Fibroblast of lung (primary cell): ENCODE results near the gene RIOK1. TPM values are rescaled to one million over a fixed set of nuclear protein-coding genes. Genes with fewer than 3 reads are reported as not detected.

ENCODE experiments used
- DNase-seq, 2 donors: peaks; one replicate each; pipeline versions ENCODE4 v3.0.0 to v3.0.0-alpha.2; 2010; ENCODE audit warnings: low read depth in 2 of 2
- H2AFZ ChIP-seq: 2 replicates; pipeline ENCODE4 v1.5.1; 2012; ENCODE audit warnings: low read length, control low read depth, inconsistent platforms
- H3K27ac ChIP-seq: 2 replicates; pipeline ENCODE4 v1.5.1; 2011; ENCODE audit warnings: low read length, control low read depth; ENCODE audit not compliant: insufficient read depth
- H3K27me3 ChIP-seq: 2 replicates; pipeline ENCODE4 v1.5.1; 2011; ENCODE audit warnings: mild to moderate bottlenecking, low read length; ENCODE audit not compliant: control insufficient read depth, insufficient read depth
- H3K36me3 ChIP-seq: 2 replicates; pipeline ENCODE4 v1.5.1; 2011; ENCODE audit warnings: low read length; ENCODE audit not compliant: control insufficient read depth, insufficient read depth
- H3K4me1 ChIP-seq: 2 replicates; pipeline ENCODE4 v1.5.1; 2011; ENCODE audit warnings: low read length; ENCODE audit not compliant: control insufficient read depth, insufficient read depth; ENCODE audit errors: extremely low read depth
- H3K4me2 ChIP-seq: 2 replicates; pipeline ENCODE4 v1.5.1; 2011; ENCODE audit warnings: low read length, control low read depth; ENCODE audit not compliant: insufficient read depth; ENCODE audit errors: extremely low read depth
- H3K4me3 ChIP-seq, 4 experiments: fragments of 200-600 bp in 1 of 4; sonication (generic) in 1 of 4; replicated peaks in 1 of 4; 2 replicates each; pipeline ENCODE4 v1.5.1; 2011 to 2016; ENCODE audit warnings: low read length in 4 of 4, low read depth in 3 of 4, mild to moderate bottlenecking in 3 of 4, control low read depth in 2 of 4, inconsistent platforms in 1 of 4, mixed read lengths in 1 of 4; ENCODE audit not compliant: insufficient read depth in 1 of 4; ENCODE audit errors: control extremely low read depth in 1 of 4
- H3K79me2 ChIP-seq: 2 replicates; pipeline ENCODE4 v1.5.1; 2012; ENCODE audit warnings: mild to moderate bottlenecking, low read length, inconsistent platforms; ENCODE audit not compliant: control insufficient read depth, insufficient read depth
- H3K9ac ChIP-seq: 2 replicates; pipeline ENCODE4 v1.5.1; 2011; ENCODE audit warnings: mild to moderate bottlenecking, low read length, control low read depth; ENCODE audit not compliant: insufficient read depth
- H3K9me3 ChIP-seq: 2 replicates; pipeline ENCODE4 v1.5.1; 2012; ENCODE audit warnings: low read depth, low read length; ENCODE audit not compliant: control insufficient read depth, insufficient read depth
- H4K20me1 ChIP-seq: 2 replicates; pipeline ENCODE4 v1.5.1; 2011; ENCODE audit warnings: low read length; ENCODE audit not compliant: control insufficient read depth, insufficient read depth; ENCODE audit errors: extremely low read depth
- EZH2 ChIP-seq: IDR thresholded peaks from 2 replicates; pipeline ENCODE4 v1.5.1; 2012; ENCODE audit warnings: low read length, control low read depth, mild to moderate bottlenecking; ENCODE audit errors: missing control alignments
- polyA plus RNA-seq, 2 donors: library from polyadenylated mRNA; depleted of rRNA in 1 of 2; stranded (reverse) in 1 of 2; unstranded in 1 of 2; fragments of >200 nt; gene quantifications; 2 replicates each; pipeline ENCODE4 v1.2.1, GENCODE V29; 2011 to 2012; ENCODE audit warnings: missing spikeins in 1 of 2
- total RNA-seq: library from RNA; depleted of rRNA; stranded (reverse); fragments of >200 nt; gene quantifications from 2 replicates; pipeline ENCODE4 v1.2.1, GENCODE V29; 2014
- TF ChIP-seq, protein P1 (sequence below), 2 donors: IDR thresholded peaks in 1 of 2; conservative IDR thresholded peaks in 1 of 2; 1 replicate in 1 of 2; 2 replicates in 1 of 2; pipeline ENCODE4 v1.5.1; 2011 to 2012; ENCODE audit warnings: low read length in 2 of 2, control low read depth in 1 of 2, inconsistent platforms in 1 of 2, low read depth in 1 of 2, mild to moderate bottlenecking in 1 of 2

Gene RIOK1
- total and polyA plus RNA-seq, 2 donors (not counting 1 experiment from before 2014, with no cell fraction given): 11.9 to 28.7 TPM

DNA sequence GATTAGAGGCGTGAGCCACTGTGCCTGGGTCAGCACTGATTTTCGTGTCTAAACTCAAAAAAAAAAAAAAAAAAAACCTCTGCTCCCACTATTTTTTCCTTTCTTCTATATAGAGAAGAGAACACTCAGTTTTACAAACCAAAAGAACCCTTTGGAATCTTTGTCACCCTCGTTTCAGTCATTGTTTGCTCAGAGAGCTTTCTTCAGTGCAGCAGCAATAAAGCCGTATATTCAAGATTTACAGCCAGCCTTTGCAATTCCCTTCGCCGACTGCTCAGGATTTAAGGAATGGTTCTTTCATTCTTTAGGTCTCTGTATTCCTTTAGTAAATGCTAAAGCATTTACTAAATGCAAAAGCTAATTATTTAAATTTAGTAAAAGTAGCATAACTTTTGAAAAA lies 20.1 kb downstream of the RIOK1 start:
- no peaks in the 10 kb centered on the region for H3K4me1 ChIP-seq
- H3K9ac ChIP-seq: no peak overlapping the region
- no peak overlapping the region for H3K27ac ChIP-seq
- H4K20me1 ChIP-seq: no peaks in the 10 kb centered on the region
- H2AFZ ChIP-seq: no peak overlapping the region
- DNase-seq: no peak
- no peaks in the 10 kb centered on the region for H3K27me3 ChIP-seq
- H3K4me3 ChIP-seq: no peak overlapping the region
- peaks cover 3% of the 10 kb centered on the region for H3K36me3 ChIP-seq
- no peaks in the 10 kb centered on the region for H3K9me3 ChIP-seq
- H3K79me2 ChIP-seq: no peaks in the 10 kb centered on the region
- TF ChIP-seq, protein P1, sequence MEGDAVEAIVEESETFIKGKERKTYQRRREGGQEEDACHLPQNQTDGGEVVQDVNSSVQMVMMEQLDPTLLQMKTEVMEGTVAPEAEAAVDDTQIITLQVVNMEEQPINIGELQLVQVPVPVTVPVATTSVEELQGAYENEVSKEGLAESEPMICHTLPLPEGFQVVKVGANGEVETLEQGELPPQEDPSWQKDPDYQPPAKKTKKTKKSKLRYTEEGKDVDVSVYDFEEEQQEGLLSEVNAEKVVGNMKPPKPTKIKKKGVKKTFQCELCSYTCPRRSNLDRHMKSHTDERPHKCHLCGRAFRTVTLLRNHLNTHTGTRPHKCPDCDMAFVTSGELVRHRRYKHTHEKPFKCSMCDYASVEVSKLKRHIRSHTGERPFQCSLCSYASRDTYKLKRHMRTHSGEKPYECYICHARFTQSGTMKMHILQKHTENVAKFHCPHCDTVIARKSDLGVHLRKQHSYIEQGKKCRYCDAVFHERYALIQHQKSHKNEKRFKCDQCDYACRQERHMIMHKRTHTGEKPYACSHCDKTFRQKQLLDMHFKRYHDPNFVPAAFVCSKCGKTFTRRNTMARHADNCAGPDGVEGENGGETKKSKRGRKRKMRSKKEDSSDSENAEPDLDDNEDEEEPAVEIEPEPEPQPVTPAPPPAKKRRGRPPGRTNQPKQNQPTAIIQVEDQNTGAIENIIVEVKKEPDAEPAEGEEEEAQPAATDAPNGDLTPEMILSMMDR (conservative IDR thresholded peaks at IDR 0.05 in 1 of 2, IDR thresholded peaks at IDR 0.05 in 1 of 2; ENCODE audit: low read depth in 1 of 2, low read length in 2 of 2): no peak
- no peak for TF ChIP-seq EZH2
- no peak overlapping the region for H3K4me2 ChIP-seq

DNA sequence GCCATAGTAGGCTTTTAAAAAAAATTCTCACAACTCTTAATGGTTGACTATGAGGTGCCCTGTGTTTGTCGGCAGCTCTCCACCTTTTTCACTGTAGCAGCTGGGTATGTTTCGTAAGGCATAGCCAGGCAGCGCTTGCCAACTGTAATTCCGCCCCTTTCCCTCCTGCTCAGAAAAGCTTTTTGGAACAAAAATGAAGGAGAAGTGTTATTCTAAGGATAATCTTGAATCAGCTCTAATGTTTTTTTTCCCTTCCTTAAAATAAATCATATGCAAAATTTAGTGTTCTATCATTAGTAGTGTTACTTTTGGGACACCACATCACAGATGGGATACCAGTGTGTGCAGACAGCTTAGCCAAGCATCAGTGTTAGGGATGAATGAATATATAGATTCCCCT lies 21.2 kb downstream of the RIOK1 start:
- H3K27me3 ChIP-seq: no peaks in the 10 kb centered on the region
- DNase-seq: no peak
- no peaks in the 10 kb centered on the region for H3K9me3 ChIP-seq
- H3K4me2 ChIP-seq: no peak overlapping the region
- no peaks in the 10 kb centered on the region for H3K79me2 ChIP-seq
- no peak overlapping the region for H3K27ac ChIP-seq
- no peaks in the 10 kb centered on the region for H3K4me1 ChIP-seq
- H3K4me3 ChIP-seq: no peak overlapping the region
- TF ChIP-seq, protein P1 (conservative IDR thresholded peaks at IDR 0.05 in 1 of 2, IDR thresholded peaks at IDR 0.05 in 1 of 2; ENCODE audit: low read depth in 1 of 2, low read length in 2 of 2): no peak
- no peak for TF ChIP-seq EZH2
- no peak overlapping the region for H2AFZ ChIP-seq
- peaks cover 3% of the 10 kb centered on the region for H3K36me3 ChIP-seq
- H3K9ac ChIP-seq: no peak overlapping the region
- no peaks in the 10 kb centered on the region for H4K20me1 ChIP-seq

DNA sequence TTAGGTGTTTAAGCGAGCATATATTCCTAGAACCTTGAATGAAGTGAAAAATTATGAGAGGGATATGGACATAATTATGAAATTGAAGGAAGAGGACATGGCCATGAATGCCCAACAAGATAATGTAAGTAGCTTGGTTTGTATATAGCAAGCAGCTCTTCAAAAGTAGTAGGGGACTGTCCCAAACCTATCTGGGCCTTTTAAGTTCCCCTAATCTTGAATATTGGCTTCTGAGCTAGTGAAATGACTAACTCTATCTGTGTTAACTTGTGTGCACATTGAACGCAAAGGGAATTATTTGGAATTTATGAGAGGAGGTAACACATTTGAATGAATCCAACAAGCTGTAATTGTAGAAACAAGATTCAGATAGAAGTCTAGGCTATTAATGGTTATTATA lies 21.7 kb downstream of the RIOK1 start:
- H4K20me1 ChIP-seq: no peaks in the 10 kb centered on the region
- no peak overlapping the region for H3K9ac ChIP-seq
- DNase-seq: no peak
- no peaks in the 10 kb centered on the region for H3K79me2 ChIP-seq
- no peak for TF ChIP-seq EZH2
- TF ChIP-seq, protein P1 (conservative IDR thresholded peaks at IDR 0.05 in 1 of 2, IDR thresholded peaks at IDR 0.05 in 1 of 2; ENCODE audit: low read depth in 1 of 2, low read length in 2 of 2): no peak
- no peak overlapping the region for H3K4me2 ChIP-seq
- peaks cover 3% of the 10 kb centered on the region for H3K36me3 ChIP-seq
- H3K27me3 ChIP-seq: no peaks in the 10 kb centered on the region
- H3K9me3 ChIP-seq: no peaks in the 10 kb centered on the region
- no peak overlapping the region for H2AFZ ChIP-seq
- H3K4me1 ChIP-seq: no peaks in the 10 kb centered on the region
- H3K4me3 ChIP-seq: no peak overlapping the region
- H3K27ac ChIP-seq: no peak overlapping the region
